GM21423 (cell line): ENCODE results near the gene NLGN1.

Experiments
- ATAC-seq: cut with Tn5 transposase; IDR thresholded peaks from one replicate; pipeline ENCODE4 v1.9.1; 2021; ENCODE audit warnings: mild to moderate bottlenecking, moderate library complexity; ENCODE audit not compliant: unreplicated experiment

The NLGN1 gene

GRCh38 chr3:174126990-174127758 lies 729.6 kb downstream of the NLGN1 start:
- ATAC-seq, result no peak

- ATAC-seq, result no peak
These were observed 734.5 kb downstream of the NLGN1 start for GRCh38 chr3:174132006-174132405.

DNA sequence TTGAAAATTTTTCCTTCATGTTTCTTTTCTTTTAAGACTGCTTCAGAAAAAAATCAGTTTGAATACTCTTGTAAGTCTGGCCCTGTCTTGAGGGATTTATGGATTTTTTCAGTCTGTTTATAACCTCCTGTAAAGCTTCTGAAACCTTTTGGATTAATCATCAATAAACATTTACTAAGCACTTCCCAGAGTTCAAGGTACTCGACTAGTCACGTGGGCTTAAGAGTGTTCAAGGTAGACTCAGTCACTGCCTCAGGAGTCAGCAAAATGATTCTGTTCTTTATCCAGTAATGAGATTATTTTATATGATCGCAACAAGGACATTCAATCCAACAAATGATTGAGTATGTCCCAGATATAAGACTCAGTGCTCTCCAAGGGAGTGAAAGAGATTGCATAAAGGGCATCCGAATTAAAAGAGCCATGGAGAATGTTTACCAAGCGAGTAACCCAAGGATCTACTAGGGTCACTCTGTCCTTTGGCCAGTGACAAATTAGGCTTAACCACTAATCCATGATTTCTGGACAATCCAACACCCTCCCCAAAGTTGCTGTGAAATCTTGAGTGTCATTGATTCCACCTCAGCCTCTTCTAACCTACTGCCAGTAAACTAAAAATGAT lies 735.0 kb downstream of the NLGN1 start:
- no peak for ATAC-seq

DNA sequence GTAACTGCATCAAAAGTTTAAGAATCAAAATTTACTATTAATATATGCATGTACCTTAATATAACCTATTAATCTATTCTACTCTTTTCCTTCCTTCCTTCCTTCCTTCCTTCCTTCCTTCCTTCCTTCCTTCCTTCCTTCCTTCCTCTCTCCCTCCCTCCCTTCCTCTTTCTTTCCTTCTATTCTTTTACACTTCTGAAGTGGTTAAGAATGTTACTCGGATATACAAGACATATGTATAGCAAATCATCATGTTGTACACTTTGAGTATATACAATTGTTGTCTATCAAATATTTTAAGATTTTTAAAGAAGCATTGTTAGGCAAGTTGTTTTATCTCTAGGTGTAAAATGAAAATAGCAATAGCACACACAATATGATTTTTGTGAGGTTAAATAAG lies 748.5 kb downstream of the NLGN1 start:
- ATAC-seq, result no peak

GRCh38 chr3:174147798-174148197 lies 750.3 kb downstream of the NLGN1 start:
- no peak for ATAC-seq

DNA sequence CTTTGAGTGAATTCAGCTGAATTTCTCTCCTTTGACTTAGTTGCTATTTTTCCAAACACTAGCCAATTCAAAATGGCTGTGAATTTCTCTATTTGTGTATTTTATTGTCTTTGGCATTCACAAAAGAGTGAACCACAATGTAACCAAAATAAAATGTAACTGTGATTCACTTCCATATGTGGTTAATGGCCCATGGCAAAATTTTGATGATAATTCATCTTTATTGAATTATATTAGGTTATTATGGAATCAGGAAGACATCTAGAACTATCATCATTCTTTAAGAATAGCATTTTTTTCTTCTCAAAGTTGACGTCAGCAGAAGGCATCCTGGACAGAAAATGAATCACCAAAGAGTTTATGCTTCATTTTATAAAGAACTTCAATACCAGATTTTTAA lies 756.3 kb downstream of the NLGN1 start:
- ATAC-seq, result no peak

DNA sequence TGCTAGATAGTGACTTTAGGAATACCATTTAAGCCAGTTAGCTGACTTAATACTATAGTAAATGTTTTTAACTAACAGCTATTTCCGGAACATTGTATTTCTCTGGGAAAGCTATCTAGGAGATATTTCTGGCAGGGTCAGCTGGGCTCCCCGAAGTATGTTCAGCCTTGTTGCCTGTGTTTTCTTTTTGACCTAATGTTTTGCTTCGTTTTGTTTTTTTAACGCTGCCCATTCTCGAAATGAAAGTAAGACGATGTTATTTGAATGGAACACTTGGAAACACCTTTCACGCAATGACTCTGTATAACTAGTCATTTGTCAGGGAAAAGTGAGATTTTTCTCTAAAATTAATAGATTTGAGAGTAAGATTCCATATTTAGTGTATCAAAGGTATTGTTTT lies 758.7 kb downstream of the NLGN1 start:
- no peak for ATAC-seq

DNA sequence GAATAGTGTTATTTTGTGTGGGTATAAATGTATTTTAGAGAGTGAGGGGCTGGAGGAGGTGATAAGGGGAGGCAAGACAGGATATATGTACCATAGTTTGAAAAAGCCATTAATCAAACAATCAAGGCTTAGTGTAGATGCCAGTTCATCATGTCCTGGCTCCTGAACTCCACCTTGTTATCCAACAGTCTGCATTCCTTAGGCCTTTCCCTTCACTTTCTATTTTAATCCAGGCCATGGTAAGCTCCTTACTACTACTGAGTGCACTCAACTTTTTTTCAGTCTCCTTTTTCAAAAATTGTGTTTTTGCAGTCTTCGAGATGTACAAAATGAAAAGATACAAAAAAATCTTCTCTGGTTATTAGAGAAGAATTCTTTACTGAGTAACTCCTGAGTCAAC lies 761.1 kb downstream of the NLGN1 start:
- no peak for ATAC-seq

DNA sequence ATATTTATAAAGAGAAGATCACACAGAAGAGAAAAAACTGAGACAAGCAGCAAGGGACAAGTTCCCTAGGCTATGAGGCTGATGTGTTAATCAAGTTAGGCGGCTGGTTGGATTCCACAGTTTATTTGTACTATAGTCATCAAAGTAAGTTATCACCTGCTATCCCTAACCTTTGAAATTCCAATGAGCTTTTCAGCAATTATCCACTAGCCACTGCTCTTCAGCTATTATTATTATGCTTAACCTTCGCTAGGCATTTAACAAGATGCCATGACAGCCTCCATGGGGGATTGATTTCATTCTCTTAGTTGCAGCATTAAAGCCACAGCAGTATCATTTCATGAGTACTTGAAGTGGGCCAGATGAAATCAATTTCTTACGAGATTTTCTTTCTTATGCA lies 762.1 kb downstream of the NLGN1 start:
- no peak for ATAC-seq

- no peak for ATAC-seq
These were observed 765.0 kb downstream of the NLGN1 start for GRCh38 chr3:174162550-174162949.

- ATAC-seq, result no peak
These were observed 770.5 kb downstream of the NLGN1 start for GRCh38 chr3:174168026-174168425.

DNA sequence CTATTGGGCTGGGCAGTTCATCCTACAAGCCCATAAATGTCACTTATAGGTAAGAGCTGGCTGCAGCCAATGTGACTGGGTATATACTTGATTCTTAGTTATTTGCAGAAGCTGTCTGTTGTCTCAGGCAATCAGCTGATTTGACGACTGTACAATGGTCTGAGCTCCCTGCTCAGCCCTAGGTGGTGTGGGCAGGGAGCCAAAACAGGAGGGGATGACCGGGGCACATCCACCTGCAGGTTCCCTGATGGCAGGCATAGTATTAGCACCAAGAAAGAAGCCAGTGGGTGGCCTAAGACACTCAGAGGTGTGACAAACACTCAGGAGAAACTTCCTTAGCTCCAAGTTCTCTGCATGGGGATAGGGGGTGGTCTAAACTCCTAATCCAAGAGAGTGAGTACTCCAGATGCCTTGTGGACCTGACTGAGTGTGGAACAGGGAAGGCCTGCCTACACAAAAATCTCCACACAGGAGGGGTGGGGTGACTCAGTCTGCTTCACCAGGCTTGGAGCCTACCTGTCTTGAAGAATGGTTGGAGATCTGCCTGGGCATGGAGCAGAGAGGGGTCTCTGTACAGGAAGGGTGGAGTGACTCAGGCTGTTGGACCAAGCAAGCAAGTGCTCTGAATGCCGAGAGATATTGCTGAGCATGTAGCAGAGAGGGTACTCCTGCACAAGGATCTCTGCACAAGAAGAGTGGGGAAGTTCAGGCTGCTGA lies 771.2 kb downstream of the NLGN1 start:
- no peak for ATAC-seq

DNA sequence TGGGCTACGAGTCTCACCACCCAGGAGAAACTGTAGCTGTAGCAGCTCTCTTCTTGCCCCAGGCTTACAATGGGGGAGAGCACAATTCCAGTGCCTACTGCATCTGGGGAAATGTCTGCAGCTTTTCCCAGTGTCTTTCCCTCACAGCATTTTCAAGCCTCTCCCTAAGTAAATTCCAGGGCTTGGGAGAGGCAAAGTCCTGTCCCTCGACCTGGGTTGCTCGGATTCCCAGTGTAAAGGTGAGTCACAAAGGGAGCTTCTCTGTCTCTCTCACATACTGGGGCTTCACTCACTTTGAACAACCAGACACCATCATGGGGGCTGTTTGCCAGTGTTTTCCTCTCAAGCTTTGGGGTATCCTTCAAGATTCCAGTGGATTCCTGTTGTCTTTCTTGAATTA lies 772.2 kb downstream of the NLGN1 start:
- no peak for ATAC-seq

DNA sequence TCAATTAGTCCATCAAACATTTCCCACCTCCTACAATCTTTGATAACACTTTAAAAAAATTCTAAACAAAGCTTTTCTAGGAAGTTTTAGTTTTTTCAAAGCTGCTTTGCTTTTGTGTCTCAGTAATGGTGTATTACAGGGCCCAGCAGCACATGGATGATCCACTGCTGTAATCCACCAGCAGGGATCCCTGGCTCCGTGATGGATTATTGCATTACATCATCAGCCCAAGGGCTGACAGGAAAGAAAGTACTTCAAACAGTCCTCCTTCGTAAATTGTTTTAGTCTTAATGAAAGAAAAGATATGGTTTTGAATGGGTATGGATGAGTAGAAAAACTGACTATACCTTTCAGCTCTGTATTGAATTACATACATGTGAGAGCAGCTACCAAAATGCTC lies 772.7 kb downstream of the NLGN1 start:
- ATAC-seq, result no peak

DNA sequence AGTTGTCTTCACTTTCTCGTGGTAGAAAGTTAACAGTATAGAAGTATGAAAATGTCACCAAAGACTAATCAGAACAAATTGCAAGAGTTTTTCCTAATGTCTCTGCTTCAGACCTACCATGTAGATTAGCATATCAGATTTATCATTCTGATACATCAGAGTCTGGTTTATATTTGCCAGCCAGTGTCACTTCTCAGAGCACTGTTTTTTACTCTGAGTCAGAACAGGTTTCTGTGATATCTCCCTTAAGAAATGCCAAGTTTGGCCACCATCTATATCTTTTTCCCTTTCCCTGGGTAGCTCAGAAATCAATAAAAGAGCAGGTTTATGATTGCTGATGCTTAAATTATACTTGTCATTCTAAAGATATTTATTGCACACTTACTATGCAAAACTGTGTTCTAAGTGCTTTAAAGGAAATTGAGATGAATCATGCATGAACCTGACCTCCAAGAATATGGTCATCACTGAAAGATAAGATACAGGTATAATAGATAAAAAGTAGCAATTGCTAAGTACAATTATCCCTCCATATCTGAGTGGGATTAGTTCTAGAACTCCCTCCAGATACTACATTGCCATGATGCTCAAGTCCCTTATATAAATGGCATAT lies 788.9 kb downstream of the NLGN1 start:
- ATAC-seq, result no peak

GRCh38 chr3:174191380-174191779 lies 793.8 kb downstream of the NLGN1 start:
- peak; percentile 71 for ATAC-seq

DNA sequence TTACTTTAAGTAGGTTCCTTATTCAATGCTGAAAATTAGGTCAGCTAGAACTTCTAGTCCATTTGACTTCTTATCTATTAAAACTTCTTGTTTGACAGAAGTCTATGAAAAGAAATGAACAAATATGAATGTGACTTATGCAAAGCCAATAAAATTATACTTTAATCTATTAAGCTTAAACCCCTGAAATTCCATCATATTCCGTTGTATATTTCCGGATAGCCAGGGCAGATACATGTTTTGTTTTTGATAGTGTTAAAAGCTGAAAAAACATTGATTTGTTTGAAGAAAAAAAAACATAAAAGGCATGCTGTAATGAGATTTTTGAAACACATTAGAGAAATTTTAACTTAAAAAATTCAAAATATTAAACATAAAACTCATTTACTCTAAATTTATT lies 794.4 kb downstream of the NLGN1 start:
- ATAC-seq, result no peak

- no peak for ATAC-seq
These were observed 794.9 kb downstream of the NLGN1 start for GRCh38 chr3:174192471-174192870.

GRCh38 chr3:174193604-174194003 lies 796.1 kb downstream of the NLGN1 start:
- no peak for ATAC-seq

DNA sequence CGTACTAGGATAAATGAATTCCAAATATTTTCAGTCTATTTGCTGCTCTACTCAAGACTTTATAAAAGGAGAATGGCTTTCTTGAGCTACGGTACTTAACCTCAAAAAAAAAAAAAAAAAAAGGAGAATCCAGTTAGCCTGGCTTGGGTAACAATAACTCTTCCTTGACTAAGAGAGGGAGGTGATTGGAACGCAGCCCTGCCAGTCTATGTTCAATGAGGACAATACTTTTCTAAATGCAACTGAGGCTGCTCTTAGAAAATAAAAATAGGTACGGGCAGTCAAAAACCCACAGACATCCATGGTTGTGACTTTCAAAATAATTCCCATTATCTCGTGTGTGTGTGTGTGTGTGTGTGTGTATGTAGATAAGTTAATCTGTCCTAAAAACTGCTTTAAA lies 799.9 kb downstream of the NLGN1 start:
- no peak for ATAC-seq

GRCh38 chr3:174198199-174198598 lies 800.7 kb downstream of the NLGN1 start:
- no peak for ATAC-seq

- no peak for ATAC-seq
These were observed 802.2 kb downstream of the NLGN1 start for GRCh38 chr3:174199696-174200095.
